GM13977 (cell line): ENCODE results near the gene MRPL10.

Experiments used
- DNase-seq: peaks from one replicate; pipeline ENCODE4 v3.0.0; 2012; ENCODE audit warnings: low spot score
- in situ Hi-C: fragments of 300-500 bp; cut with MboI; formaldehyde crosslinking; loops from one replicate; pipeline ENCODE4 v1.12.0; 2022; ENCODE audit warnings: low sequenced_read_pairs, low pct_unique_long_range_greater_than_20kb, mixed read lengths, inconsistent platforms; ENCODE audit not compliant: unreplicated experiment
- TF ChIP-seq, protein P1 (sequence below): IDR thresholded peaks from 2 replicates; pipeline ENCODE4 v1.5.1; 2012; ENCODE audit warnings: mild to moderate bottlenecking, control low read depth; ENCODE audit not compliant: insufficient read depth; ENCODE audit errors: extremely low read depth, missing control alignments

Gene MRPL10

DNA sequence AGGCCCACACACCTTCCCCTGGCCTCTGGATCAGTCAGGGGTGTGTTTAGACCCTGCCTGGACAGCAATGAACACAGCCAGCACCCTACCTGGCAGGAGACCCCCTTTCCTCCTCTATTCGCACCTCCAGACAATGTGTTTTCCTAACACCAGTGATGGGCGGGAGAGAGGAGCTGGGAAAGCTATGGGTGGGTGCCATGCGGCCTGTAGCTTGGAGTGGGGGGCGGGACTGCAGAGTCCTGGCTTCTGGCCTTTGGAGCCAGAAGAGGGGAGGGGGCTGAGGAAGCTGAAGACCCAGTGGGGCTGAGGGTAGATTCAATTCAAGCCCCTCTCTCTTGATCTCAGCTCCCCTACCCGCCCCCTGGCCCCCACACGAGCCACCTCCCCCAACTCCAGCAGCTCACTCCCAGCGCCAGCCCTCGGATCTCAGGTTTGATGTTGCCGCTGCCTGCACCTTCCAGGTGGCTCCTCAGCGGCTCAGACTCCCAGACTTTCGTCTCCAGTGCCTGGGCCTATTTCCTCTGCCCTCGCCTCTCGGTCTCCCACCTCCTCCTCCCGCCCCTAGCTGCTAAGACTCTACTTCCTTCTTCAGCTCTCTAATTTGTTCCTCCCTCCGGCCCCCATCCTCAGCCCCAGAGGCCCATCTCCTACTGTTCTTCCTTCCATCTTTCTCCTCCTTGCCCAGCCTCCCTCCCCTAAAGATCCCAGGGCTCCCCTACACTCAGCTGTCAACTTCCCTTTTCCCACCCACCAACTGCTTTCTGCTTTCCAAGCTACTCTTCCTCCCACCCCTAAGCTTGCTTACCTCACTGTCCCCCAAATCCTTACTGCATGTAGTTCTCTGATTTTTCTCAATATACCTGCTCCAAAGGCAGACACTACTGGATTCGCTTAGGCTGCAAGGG, 26.5 kb upstream of the MRPL10 start:
- in situ Hi-C loops, result no loop called here
- TF ChIP-seq, protein P1, sequence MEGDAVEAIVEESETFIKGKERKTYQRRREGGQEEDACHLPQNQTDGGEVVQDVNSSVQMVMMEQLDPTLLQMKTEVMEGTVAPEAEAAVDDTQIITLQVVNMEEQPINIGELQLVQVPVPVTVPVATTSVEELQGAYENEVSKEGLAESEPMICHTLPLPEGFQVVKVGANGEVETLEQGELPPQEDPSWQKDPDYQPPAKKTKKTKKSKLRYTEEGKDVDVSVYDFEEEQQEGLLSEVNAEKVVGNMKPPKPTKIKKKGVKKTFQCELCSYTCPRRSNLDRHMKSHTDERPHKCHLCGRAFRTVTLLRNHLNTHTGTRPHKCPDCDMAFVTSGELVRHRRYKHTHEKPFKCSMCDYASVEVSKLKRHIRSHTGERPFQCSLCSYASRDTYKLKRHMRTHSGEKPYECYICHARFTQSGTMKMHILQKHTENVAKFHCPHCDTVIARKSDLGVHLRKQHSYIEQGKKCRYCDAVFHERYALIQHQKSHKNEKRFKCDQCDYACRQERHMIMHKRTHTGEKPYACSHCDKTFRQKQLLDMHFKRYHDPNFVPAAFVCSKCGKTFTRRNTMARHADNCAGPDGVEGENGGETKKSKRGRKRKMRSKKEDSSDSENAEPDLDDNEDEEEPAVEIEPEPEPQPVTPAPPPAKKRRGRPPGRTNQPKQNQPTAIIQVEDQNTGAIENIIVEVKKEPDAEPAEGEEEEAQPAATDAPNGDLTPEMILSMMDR, result no peak
- DNase-seq, result no peak

DNA sequence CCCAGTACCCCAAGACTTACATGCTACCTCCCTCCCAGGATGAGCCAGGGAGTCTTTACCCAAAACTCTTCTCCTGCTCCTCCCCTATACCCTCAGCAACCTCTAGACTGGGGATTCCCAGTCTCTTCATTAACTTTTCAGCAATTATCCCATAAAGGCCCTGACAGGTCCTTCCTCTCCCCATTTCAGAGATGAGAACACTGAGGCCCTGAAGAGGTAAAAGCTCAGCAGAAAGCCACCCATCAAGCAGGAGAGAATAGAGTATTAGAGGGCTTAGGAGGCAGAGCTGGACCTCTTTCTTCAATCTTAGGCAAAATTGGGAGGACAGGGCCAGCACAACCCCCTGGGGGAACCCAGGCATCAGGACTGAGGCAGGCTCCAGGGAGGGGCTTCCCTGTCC, 25.5 kb upstream of the MRPL10 start:
- in situ Hi-C loops, result no loop called here
- no peak for DNase-seq
- TF ChIP-seq, protein P1, result no peak

DNA sequence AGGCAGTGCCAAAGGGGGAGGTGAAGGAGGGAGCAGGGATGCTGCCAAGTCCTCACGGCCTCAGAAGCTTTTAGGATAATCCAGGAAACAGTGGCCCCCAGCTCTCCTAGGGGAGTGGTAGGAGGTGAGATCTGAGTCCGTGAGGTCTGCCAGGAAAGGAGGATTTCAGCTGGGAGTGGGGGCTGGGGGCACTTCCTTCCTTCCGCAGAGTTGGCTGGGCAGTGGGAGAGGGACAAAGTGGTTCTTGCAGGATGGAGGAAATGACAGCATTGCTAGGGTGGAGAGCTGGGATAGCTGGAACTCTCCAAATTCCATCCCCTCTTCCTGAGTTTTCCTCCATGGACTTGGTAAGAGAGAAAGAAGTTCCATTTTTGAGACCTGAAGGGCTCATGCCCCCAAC, 24.4 kb upstream of the MRPL10 start:
- no peak for DNase-seq
- TF ChIP-seq, protein P1, result no peak
- in situ Hi-C loops, result no loop called here

DNA sequence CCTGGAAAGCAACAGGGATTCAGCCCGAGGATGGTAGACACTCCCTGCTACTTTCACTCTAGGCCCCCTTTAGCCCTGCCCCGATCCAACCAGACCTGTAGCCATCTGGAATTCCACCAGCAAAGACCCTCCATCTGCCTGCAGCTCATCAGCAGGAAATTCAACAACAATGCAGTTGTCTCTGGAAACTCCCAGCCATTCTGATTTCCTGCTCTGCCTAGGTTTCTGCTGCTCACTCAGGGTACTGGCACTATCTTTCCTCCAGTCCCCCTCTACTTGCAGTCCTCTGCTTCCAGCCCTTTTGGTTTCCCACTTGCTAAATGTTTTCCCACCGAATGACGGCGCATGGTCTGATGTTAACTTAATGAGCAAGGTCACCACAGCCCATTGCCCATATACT, 22.3 kb upstream of the MRPL10 start:
- TF ChIP-seq, protein P1, result no peak
- in situ Hi-C loops, result no loop called here
- DNase-seq, result no peak

DNA sequence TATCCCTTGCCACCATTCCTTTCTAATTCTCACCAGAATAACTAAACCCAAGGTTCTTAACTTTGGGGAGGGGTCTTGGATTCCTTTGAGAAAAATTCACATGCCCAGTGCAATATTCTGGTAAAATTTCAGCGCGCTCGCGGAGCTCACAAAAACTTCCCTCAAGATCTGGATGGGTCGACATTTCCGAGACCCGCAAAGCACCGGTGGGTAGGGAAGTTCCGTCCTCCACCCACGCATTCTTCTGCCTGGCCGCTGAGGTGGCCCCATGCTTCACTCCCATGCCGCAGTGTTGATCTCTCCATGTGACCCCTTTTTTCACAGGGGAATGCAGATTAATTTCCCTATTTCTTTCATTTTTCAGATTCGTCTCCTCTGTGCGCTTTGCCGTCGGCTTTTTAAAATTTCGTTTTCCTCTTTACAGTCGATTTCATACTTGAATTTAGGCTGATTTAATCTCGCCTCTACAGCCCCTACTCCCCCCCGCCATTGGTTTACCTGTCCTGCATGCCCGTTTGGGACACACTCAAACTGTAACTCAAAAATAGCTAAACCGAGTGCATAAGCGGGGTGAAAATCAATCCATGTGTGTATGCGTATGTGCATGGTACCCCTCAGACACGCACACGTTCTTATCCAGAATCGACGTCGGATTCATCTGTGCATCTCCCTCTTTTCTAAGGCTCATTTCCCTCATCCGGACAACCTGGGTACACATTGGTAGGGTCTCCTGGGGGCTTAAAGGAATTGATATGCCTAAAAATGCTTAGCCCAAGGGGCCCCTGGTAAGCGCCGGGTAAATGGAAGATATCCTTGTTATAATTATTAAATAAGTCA, 21.0 kb upstream of the MRPL10 start:
- DNase-seq, result no peak
- in situ Hi-C loops, result no loop called here
- TF ChIP-seq, protein P1, result no peak

DNA sequence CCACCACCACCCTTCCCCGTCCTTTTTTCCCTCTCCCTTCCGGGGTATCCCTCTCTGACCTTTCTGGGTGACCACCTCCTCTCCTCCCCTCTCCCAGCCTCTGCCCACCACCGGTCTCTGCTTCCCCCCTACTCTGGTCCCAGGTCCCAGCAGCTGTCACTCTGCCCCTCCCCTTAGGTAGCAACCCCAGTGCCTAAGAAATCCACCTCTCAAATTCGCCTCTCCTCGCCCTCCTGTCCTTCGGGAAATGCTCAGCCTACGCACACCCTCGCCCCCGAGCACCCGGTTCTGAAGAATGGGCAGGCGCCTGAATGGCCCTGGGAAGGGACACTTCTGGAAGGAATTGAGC, 20.4 kb upstream of the MRPL10 start:
- TF ChIP-seq, protein P1, result no peak
- no peak for DNase-seq
- in situ Hi-C loops, result no loop called here
